ENCODE results near the gene OSBPL10.

The OSBPL10 gene

DNA sequence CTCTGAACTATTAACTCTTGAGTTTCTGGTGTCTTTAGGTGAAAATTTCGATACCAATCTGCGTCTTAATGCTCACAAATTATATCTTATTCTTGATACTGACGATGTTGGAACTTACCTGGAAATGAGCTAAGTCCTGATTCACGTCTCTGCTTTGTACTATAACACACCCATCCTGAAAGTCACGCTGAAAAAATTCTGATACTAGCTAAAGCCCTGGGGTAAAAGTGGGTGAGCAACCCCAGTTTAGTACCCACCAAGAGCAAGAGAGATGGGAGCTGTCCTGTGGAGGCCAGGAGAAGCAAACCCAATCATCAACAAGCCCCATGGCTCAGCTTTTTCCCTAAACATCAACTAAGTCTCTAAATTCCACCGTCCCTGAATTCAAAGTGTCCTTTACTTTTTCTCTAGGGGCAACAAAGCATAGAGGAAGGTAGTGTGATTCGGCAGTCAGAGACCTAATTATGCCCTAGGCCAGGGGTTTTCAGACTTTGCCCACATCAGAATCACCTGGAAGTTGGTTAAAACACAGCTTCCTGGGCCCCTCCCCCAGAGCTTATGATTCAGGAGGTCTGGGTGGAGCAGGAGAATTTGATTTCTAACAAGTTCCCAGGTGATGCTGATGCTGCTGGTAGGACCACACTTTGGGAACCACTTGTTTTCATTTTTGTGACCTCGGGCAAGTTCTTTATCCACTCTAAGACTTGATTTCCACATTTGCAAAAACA lies 90.2 kb downstream of the OSBPL10 start:
- Histone ChIP-seq H3K9ac (no peak overlapping the region), H3K27ac (no peak overlapping the region), H3K79me2 (no peaks in the 10 kb centered on the region), H2AFZ (no peak overlapping the region), H3K36me3 (ENCODE audit: control insufficient read depth, insufficient read depth, low read length) (no peaks in the 10 kb centered on the region), H3K4me2 (ENCODE audit: low read length) (no peak overlapping the region), H3K4me3 (ENCODE audit: low read depth, low read length) (no peak overlapping the region), H3K9me3 (ENCODE audit: control insufficient read depth, low read length) (no peaks in the 10 kb centered on the region), H3K27me3 (ENCODE audit: control insufficient read depth, insufficient read depth, low read length) (no peaks in the 10 kb centered on the region), H3K4me1 (no peaks in the 10 kb centered on the region)
- no peak for TF ChIP-seq CTCF (IDR thresholded peaks at IDR 0.05)

DNA sequence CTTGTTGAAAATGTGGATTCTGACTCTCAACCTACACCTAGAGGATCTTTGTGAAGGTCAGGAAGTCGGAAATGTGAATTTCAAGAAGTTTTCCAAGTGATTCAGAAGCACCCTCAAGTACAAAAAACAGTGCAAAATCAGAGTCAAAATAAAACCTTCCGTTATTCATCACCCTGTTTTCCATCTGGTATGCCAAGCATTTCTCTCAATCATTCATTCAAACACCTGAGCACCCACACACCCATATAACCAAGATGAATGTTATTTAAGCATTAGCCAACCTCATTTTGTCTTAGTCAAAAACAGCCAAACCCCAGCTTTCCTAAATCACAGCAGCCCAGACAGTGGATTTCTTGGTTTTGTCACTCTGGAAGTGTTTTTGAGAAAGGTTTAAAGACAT lies 91.1 kb downstream of the OSBPL10 start:
- H3K9me3 ChIP-seq (ENCODE audit: control insufficient read depth, low read length), result no peaks in the 10 kb centered on the region
- H3K36me3 ChIP-seq (ENCODE audit: control insufficient read depth, insufficient read depth, low read length), result no peaks in the 10 kb centered on the region
- H2AFZ ChIP-seq, result no peak overlapping the region
- H3K4me2 ChIP-seq (ENCODE audit: low read length), result no peak overlapping the region
- no peaks in the 10 kb centered on the region for H3K4me1 ChIP-seq
- no peak overlapping the region for H3K4me3 ChIP-seq (ENCODE audit: low read depth, low read length)
- H3K9ac ChIP-seq, result no peak overlapping the region
- no peaks in the 10 kb centered on the region for H3K79me2 ChIP-seq
- TF ChIP-seq CTCF (IDR thresholded peaks at IDR 0.05), result no peak
- no peaks in the 10 kb centered on the region for H3K27me3 ChIP-seq (ENCODE audit: control insufficient read depth, insufficient read depth, low read length)
- no peak overlapping the region for H3K27ac ChIP-seq

- no peak for TF ChIP-seq CTCF (IDR thresholded peaks at IDR 0.05)
- no peak overlapping the region for H3K27ac ChIP-seq
- H3K4me3 ChIP-seq (ENCODE audit: low read depth, low read length), result no peak overlapping the region
- no peak overlapping the region for H3K9ac ChIP-seq
- no peak overlapping the region for H3K4me2 ChIP-seq (ENCODE audit: low read length)
- no peaks in the 10 kb centered on the region for H3K4me1 ChIP-seq
- no peaks in the 10 kb centered on the region for H3K36me3 ChIP-seq (ENCODE audit: control insufficient read depth, insufficient read depth, low read length)
- H3K27me3 ChIP-seq (ENCODE audit: control insufficient read depth, insufficient read depth, low read length), result no peaks in the 10 kb centered on the region
- H3K9me3 ChIP-seq (ENCODE audit: control insufficient read depth, low read length), result no peaks in the 10 kb centered on the region
- no peaks in the 10 kb centered on the region for H3K79me2 ChIP-seq
- H2AFZ ChIP-seq, result no peak overlapping the region
Observed at GRCh38 chr3:31885235-31885634, 95.8 kb downstream of the OSBPL10 start.

DNA sequence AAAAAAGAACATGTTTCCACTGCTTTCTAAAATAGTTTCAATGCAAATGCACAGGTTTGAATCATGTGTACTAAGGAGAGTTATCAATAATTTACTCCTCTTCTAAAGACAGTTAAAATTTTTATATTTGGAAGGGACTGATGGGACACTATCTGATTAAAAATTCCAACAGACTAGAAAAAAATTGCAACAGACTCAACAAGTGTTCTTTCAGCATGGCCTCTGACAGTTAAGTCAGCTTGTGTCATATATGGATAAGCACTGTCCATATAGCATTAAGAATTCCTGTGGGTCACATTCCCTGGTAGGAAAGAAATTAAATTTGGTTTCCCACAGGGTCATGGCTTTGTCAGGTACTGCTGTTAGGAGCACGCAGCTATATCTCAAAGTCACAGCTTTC lies 96.8 kb downstream of the OSBPL10 start:
- Histone ChIP-seq H3K4me2 (ENCODE audit: low read length) (no peak overlapping the region), H3K4me1 (no peaks in the 10 kb centered on the region), H3K9ac (no peak overlapping the region), H3K27me3 (ENCODE audit: control insufficient read depth, insufficient read depth, low read length) (no peaks in the 10 kb centered on the region), H3K4me3 (ENCODE audit: low read depth, low read length) (no peak overlapping the region), H2AFZ (no peak overlapping the region), H3K27ac (no peak overlapping the region), H3K79me2 (no peaks in the 10 kb centered on the region), H3K36me3 (ENCODE audit: control insufficient read depth, insufficient read depth, low read length) (no peaks in the 10 kb centered on the region), H3K9me3 (ENCODE audit: control insufficient read depth, low read length) (no peaks in the 10 kb centered on the region)
- TF ChIP-seq CTCF (IDR thresholded peaks at IDR 0.05), result no peak

DNA sequence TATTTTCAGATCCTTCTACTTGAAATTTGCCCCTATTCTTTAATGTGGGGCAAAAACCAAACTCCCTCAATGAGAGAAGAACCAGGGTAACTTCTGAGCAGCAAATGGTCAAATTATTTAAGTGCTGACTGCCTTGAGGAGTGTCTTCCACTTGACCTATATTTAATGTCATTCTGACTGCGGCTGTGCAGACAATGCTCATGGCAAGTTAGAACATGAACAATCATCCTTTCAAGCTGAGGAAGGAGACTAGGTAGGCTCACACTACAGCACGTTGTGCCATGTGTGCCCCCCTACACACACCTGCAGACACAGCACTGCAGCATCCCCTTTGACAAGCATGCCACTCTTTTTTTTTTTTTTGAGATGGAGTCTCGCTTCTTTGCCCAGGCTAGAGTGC lies 98.2 kb downstream of the OSBPL10 start:
- no peaks in the 10 kb centered on the region for H3K4me1 ChIP-seq
- H3K4me2 ChIP-seq (ENCODE audit: low read length), result no peak overlapping the region
- no peak overlapping the region for H3K9ac ChIP-seq
- H3K36me3 ChIP-seq (ENCODE audit: control insufficient read depth, insufficient read depth, low read length), result no peaks in the 10 kb centered on the region
- H3K27me3 ChIP-seq (ENCODE audit: control insufficient read depth, insufficient read depth, low read length), result no peaks in the 10 kb centered on the region
- no peak overlapping the region for H2AFZ ChIP-seq
- H3K27ac ChIP-seq, result no peak overlapping the region
- no peaks in the 10 kb centered on the region for H3K9me3 ChIP-seq (ENCODE audit: control insufficient read depth, low read length)
- no peak overlapping the region for H3K4me3 ChIP-seq (ENCODE audit: low read depth, low read length)
- TF ChIP-seq CTCF (IDR thresholded peaks at IDR 0.05), result no peak
- H3K79me2 ChIP-seq, result no peaks in the 10 kb centered on the region

Measured in parathyroid adenoma (tissue), 2 donors.